Peyer's patch (tissue), 4 donors: Measurements from ENCODE around the gene PHLDB2.

ENCODE experiments used
- POLR2A ChIP-seq, 2 donors: fragments of 450-650 bp; IDR thresholded peaks; one replicate each; pipeline ENCODE4 v1.5.1; 2017; ENCODE audit warnings: antibody characterized with exemption in 2 of 2, mild to moderate bottlenecking in 2 of 2, moderate library complexity in 2 of 2
- TF ChIP-seq, protein P1 (sequence below), 6 experiments: fragments of 450-650 bp in 4 of 6; fragments of 200-600 bp in 2 of 6; sonication (generic) in 1 of 6; IDR thresholded peaks; one replicate each; pipeline ENCODE4 v1.5.1; 2017 to 2019; ENCODE audit warnings: antibody characterized with exemption in 6 of 6, mild to moderate bottlenecking in 3 of 6, moderate library complexity in 1 of 6

DNA sequence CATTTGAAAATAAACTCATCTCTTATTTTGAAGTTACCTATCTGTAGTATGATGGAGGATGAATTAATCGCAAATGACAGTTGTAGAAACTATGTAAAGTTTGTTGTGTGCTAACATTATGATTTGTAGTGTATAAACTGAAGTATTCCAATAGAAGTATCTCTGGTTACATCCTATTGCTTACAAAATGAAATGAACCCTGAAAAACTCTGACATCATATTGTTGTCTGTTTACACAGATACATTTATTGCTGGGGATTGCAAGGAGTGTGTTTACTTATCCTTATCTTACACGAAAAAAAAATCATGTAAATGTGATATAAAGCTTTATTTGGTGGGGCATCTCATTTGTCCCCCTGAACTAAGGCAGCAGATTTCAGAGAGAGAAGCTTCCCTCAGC lies 117.2 kb downstream of the PHLDB2 start:
- TF ChIP-seq, protein P1, sequence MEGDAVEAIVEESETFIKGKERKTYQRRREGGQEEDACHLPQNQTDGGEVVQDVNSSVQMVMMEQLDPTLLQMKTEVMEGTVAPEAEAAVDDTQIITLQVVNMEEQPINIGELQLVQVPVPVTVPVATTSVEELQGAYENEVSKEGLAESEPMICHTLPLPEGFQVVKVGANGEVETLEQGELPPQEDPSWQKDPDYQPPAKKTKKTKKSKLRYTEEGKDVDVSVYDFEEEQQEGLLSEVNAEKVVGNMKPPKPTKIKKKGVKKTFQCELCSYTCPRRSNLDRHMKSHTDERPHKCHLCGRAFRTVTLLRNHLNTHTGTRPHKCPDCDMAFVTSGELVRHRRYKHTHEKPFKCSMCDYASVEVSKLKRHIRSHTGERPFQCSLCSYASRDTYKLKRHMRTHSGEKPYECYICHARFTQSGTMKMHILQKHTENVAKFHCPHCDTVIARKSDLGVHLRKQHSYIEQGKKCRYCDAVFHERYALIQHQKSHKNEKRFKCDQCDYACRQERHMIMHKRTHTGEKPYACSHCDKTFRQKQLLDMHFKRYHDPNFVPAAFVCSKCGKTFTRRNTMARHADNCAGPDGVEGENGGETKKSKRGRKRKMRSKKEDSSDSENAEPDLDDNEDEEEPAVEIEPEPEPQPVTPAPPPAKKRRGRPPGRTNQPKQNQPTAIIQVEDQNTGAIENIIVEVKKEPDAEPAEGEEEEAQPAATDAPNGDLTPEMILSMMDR (IDR thresholded peaks at IDR 0.05): no peak
- TF ChIP-seq POLR2A (IDR thresholded peaks at IDR 0.05): no peak
